ENCODE data around the gene SNAPC5.
"Not testable (repeated sequence)": the region's sequence is repeated elsewhere in the genome, so short reads cannot be mapped to it uniquely, and the experiment has no call there.

Gene SNAPC5

GRCh38 chr15:66497502-66498455 lies at the start of gene SNAPC5:
SNAPC5 (minus strand) TSS chr15:66497762; CDS start chr15:66497731, 31 bp downstream.
- DNase-seq: peak; percentile 93 to 96 (median 94)

GRCh38 chr15:66545255-66545654 lies 47.7 kb upstream of the SNAPC5 start:
- no peak for DNase-seq

GRCh38 chr15:66542896-66543295 lies 45.3 kb upstream of the SNAPC5 start:
- DNase-seq: no peak

GRCh38 chr15:66535056-66535455 lies 37.5 kb upstream of the SNAPC5 start:
- no peak for DNase-seq

- no peak for DNase-seq
Measured at GRCh38 chr15:66524838-66525237, 27.3 kb upstream of the SNAPC5 start.

- no peak for DNase-seq
Measured at GRCh38 chr15:66523926-66524325, 26.4 kb upstream of the SNAPC5 start.

GRCh38 chr15:66515901-66516322 lies 18.4 kb upstream of the SNAPC5 start:
- no peak for DNase-seq

- DNase-seq: no peak
Measured at GRCh38 chr15:66514586-66514985, 17.0 kb upstream of the SNAPC5 start.

GRCh38 chr15:66508293-66508883 lies 10.8 kb upstream of the SNAPC5 start:
- DNase-seq: no peak

GRCh38 chr15:66505818-66506217 lies 8.3 kb upstream of the SNAPC5 start:
- DNase-seq: no peak

GRCh38 chr15:66505430-66505811 lies 7.9 kb upstream of the SNAPC5 start:
- no peak for DNase-seq

GRCh38 chr15:66504563-66505429 lies 7.2 kb upstream of the SNAPC5 start, which contains the start of the genes RPL4 and ZWILCH:
RPL4 (minus strand) TSS chr15:66504855; CDS start chr15:66504790, 65 bp downstream.
ZWILCH (plus strand) TSS chr15:66505326; CDS start chr15:66505339, 13 bp downstream.
- peak; percentile 66 to 97 (median 80) for DNase-seq

GRCh38 chr15:66503780-66504562 lies 6.4 kb upstream of the SNAPC5 start:
- no peak for DNase-seq

GRCh38 chr15:66503041-66503648 lies 5.6 kb upstream of the SNAPC5 start:
- DNase-seq: not testable (repeated sequence)

GRCh38 chr15:66502491-66502890 lies 4.9 kb upstream of the SNAPC5 start:
- no peak for DNase-seq

GRCh38 chr15:66500346-66500745 lies 2.8 kb upstream of the SNAPC5 start:
- not testable (repeated sequence) for DNase-seq

- peak in 3 of 6 experiments; percentile 40 to 61 (median 57) for DNase-seq
Measured at GRCh38 chr15:66498501-66499386, 1.2 kb upstream of the SNAPC5 start.

- DNase-seq: peak in 2 of 6 experiments; percentile 32 to 41
Measured at GRCh38 chr15:66496951-66497501, 536 bp downstream of the SNAPC5 start.

- no peak for DNase-seq
Measured at GRCh38 chr15:66494262-66494661, 3.3 kb downstream of the SNAPC5 start.

GRCh38 chr15:66491846-66492245 lies 5.7 kb downstream of the SNAPC5 start:
- no peak for DNase-seq
